Measurements from ENCODE around the gene ADORA1.

Gene ADORA1

GRCh38 chr1:203131548-203132200, 4.1 kb downstream of the ADORA1 start:
- Histone ChIP-seq H3K27ac (ENCODE audit: low read length, poor library complexity, severe bottlenecking) (no peak overlapping the region), H2AFZ (ENCODE audit: low read depth, low read length) (no peak overlapping the region), H3K4ac (ENCODE audit: low read depth in 1 of 2, low read length in 2 of 2) (no peak overlapping the region), H4K8ac (ENCODE audit: low read length) (no peak overlapping the region), H2BK15ac (ENCODE audit: low read depth, poor library complexity, severe bottlenecking) (no peak overlapping the region), H3K23ac (ENCODE audit: low read length in 2 of 2) (no peak overlapping the region), H3K4me1 (ENCODE audit: control insufficient read depth, insufficient read depth, low read depth, low read length) (peaks cover 60% of the 10 kb centered on the region), H2BK5ac (ENCODE audit: low read depth, low read length, poor library complexity, severe bottlenecking) (no peak overlapping the region), H3K27me3 (ENCODE audit: control insufficient read depth in 1 of 2, insufficient read depth in 1 of 2, low read length in 2 of 2) (no peaks in the 10 kb centered on the region), H4K91ac (ENCODE audit: low read length) (no peak overlapping the region), H3K9me3 (ENCODE audit: control insufficient read depth, low read length) (no peaks in the 10 kb centered on the region), H3K36me3 (ENCODE audit: control insufficient read depth in 1 of 2, insufficient read depth in 2 of 2, low read depth in 1 of 2, low read length in 2 of 2) (peaks cover 19 to 30% of the 10 kb centered on the region in 2 experiments), H2AK5ac (ENCODE audit: low read length, severe bottlenecking) (peak overlapping the region; percentile 4), H2BK120ac (ENCODE audit: low read depth, low read length) (no peak overlapping the region), H2BK12ac (ENCODE audit: low read length in 2 of 2) (no peak overlapping the region), H3K4me3 (ENCODE audit: insufficient read depth in 1 of 2, low read depth in 1 of 2, low read length in 2 of 2) (no peak overlapping the region), H3K79me1 (replicated peaks; ENCODE audit: low read length, poor library complexity, severe bottlenecking) (peaks cover 17% of the 10 kb centered on the region), H3K9ac (ENCODE audit: low read length) (no peak overlapping the region), H3K18ac (ENCODE audit: low read depth in 1 of 2, low read length in 2 of 2) (no peak overlapping the region), H3K14ac (ENCODE audit: low read length in 2 of 2) (no peak overlapping the region), H3K4me2 (ENCODE audit: low read length, poor library complexity, severe bottlenecking) (no peak overlapping the region)
- 88% methylated on average over 9 of the region's 9 CpGs for WGBS
- no peak for DNase-seq

GRCh38 chr1:203133970-203134725, 6.6 kb downstream of the ADORA1 start:
- H2AFZ ChIP-seq (ENCODE audit: low read depth, low read length): no peak overlapping the region
- no peak overlapping the region for H2BK15ac ChIP-seq (ENCODE audit: low read depth, poor library complexity, severe bottlenecking)
- H3K27ac ChIP-seq (ENCODE audit: low read length, poor library complexity, severe bottlenecking): no peak overlapping the region
- H3K4me1 ChIP-seq (ENCODE audit: control insufficient read depth, insufficient read depth, low read depth, low read length): peaks cover 46% of the 10 kb centered on the region
- H3K4me2 ChIP-seq (ENCODE audit: low read length, poor library complexity, severe bottlenecking): no peak overlapping the region
- H2BK5ac ChIP-seq (ENCODE audit: low read depth, low read length, poor library complexity, severe bottlenecking): no peak overlapping the region
- no peak overlapping the region for H3K23ac ChIP-seq (ENCODE audit: low read length in 2 of 2)
- peak overlapping the region; percentile 14 for H2AK5ac ChIP-seq (ENCODE audit: low read length, severe bottlenecking)
- peaks cover 22 to 24% of the 10 kb centered on the region in 2 experiments for H3K36me3 ChIP-seq (ENCODE audit: control insufficient read depth in 1 of 2, insufficient read depth in 2 of 2, low read depth in 1 of 2, low read length in 2 of 2)
- H2BK120ac ChIP-seq (ENCODE audit: low read depth, low read length): no peak overlapping the region
- no peak overlapping the region for H3K4me3 ChIP-seq (ENCODE audit: insufficient read depth in 1 of 2, low read depth in 1 of 2, low read length in 2 of 2)
- H3K9me3 ChIP-seq (ENCODE audit: control insufficient read depth, low read length): no peaks in the 10 kb centered on the region
- H3K27me3 ChIP-seq (ENCODE audit: control insufficient read depth in 1 of 2, insufficient read depth in 1 of 2, low read length in 2 of 2): peaks cover 0 to 3% of the 10 kb centered on the region in 2 experiments
- peak; percentile 61 for DNase-seq
- H3K4ac ChIP-seq (ENCODE audit: low read depth in 1 of 2, low read length in 2 of 2): no peak overlapping the region
- H2BK12ac ChIP-seq (ENCODE audit: low read length in 2 of 2): no peak overlapping the region
- H3K18ac ChIP-seq (ENCODE audit: low read depth in 1 of 2, low read length in 2 of 2): no peak overlapping the region
- H3K9ac ChIP-seq (ENCODE audit: low read length): peak overlapping the region; percentile 50
- no peak overlapping the region for H4K8ac ChIP-seq (ENCODE audit: low read length)
- peaks cover 29% of the 10 kb centered on the region for H3K79me1 ChIP-seq (replicated peaks; ENCODE audit: low read length, poor library complexity, severe bottlenecking)
- H3K14ac ChIP-seq (ENCODE audit: low read length in 2 of 2): no peak overlapping the region
- H4K91ac ChIP-seq (ENCODE audit: low read length): no peak overlapping the region
- WGBS: 58% methylated on average over 10 of the region's 12 CpGs

- peaks cover 0 to 3% of the 10 kb centered on the region in 2 experiments for H3K27me3 ChIP-seq (ENCODE audit: control insufficient read depth in 1 of 2, insufficient read depth in 1 of 2, low read length in 2 of 2)
- no peak for DNase-seq
- no peak overlapping the region for H3K4me3 ChIP-seq (ENCODE audit: insufficient read depth in 1 of 2, low read depth in 1 of 2, low read length in 2 of 2)
- no peak overlapping the region for H2BK12ac ChIP-seq (ENCODE audit: low read length in 2 of 2)
- no peak overlapping the region for H3K4ac ChIP-seq (ENCODE audit: low read depth in 1 of 2, low read length in 2 of 2)
- no peak overlapping the region for H3K9ac ChIP-seq (ENCODE audit: low read length)
- 77% methylated on average over 5 of the region's 8 CpGs for WGBS
- no peak overlapping the region for H2BK5ac ChIP-seq (ENCODE audit: low read depth, low read length, poor library complexity, severe bottlenecking)
- H3K79me1 ChIP-seq (replicated peaks; ENCODE audit: low read length, poor library complexity, severe bottlenecking): peaks cover 38% of the 10 kb centered on the region
- H3K9me3 ChIP-seq (ENCODE audit: control insufficient read depth, low read length): no peaks in the 10 kb centered on the region
- peaks cover 18 to 26% of the 10 kb centered on the region in 2 experiments for H3K36me3 ChIP-seq (ENCODE audit: control insufficient read depth in 1 of 2, insufficient read depth in 2 of 2, low read depth in 1 of 2, low read length in 2 of 2)
- H3K14ac ChIP-seq (ENCODE audit: low read length in 2 of 2): no peak overlapping the region
- no peak overlapping the region for H4K91ac ChIP-seq (ENCODE audit: low read length)
- no peak overlapping the region for H2AK5ac ChIP-seq (ENCODE audit: low read length, severe bottlenecking)
- H3K4me1 ChIP-seq (ENCODE audit: control insufficient read depth, insufficient read depth, low read depth, low read length): peaks cover 39% of the 10 kb centered on the region
- no peak overlapping the region for H3K23ac ChIP-seq (ENCODE audit: low read length in 2 of 2)
- H2AFZ ChIP-seq (ENCODE audit: low read depth, low read length): no peak overlapping the region
- no peak overlapping the region for H2BK15ac ChIP-seq (ENCODE audit: low read depth, poor library complexity, severe bottlenecking)
- H3K27ac ChIP-seq (ENCODE audit: low read length, poor library complexity, severe bottlenecking): peak overlapping the region; percentile 37
- H3K4me2 ChIP-seq (ENCODE audit: low read length, poor library complexity, severe bottlenecking): no peak overlapping the region
- no peak overlapping the region for H4K8ac ChIP-seq (ENCODE audit: low read length)
- no peak overlapping the region for H3K18ac ChIP-seq (ENCODE audit: low read depth in 1 of 2, low read length in 2 of 2)
- no peak overlapping the region for H2BK120ac ChIP-seq (ENCODE audit: low read depth, low read length)
Measured at GRCh38 chr1:203135636-203136305, 8.2 kb downstream of the ADORA1 start.
